ENCODE results near the gene CLN6. TPM values are rescaled to one million over a fixed set of nuclear protein-coding genes. Genes with fewer than 3 reads are reported as not detected.

CLN6 gene
- total and polyA plus RNA-seq, 4 donors = 5.3 to 16.8 (median 9.8) TPM

DNA sequence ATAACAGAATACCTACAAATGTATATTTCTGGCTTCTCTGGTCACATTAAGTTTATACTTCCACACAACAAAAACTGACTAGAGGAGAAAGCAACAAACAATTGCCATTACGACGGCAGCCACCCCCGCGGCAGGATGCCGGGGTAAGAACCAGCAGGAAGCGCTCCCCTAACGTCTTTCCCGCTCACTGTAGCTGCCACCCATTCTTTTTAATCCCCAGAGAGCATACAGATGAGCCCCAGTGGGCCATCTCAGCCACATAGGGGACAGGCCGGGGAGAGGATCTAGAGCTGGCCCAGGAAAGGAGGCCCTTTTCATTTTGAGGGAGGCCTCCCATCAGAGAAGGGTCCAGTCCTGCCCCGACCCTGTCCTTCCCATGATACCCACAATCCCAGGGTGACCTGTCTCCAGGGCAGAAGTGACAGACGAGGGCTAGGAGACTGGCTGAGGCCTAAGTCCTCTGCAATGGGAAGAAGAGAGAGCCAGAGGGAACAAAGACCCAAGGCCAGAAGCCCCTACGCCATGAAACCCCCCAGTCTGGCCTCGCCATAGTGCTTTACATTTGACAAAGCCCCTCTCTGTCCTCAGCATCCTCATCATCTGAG, 20.8 kb downstream of the CLN6 start:
- H3K4me1 ChIP-seq (ENCODE audit: control insufficient read depth in 1 of 2, insufficient read depth in 2 of 2, low read length in 2 of 2) = peaks cover 0 to 4% of the 10 kb centered on the region in 2 donors
- DNase-seq = peak; percentile 29 to 37
- WGBS, 2 donors = 92% methylated on average over 13 of the region's 13 CpGs
- no peak overlapping the region for H3K4me3 ChIP-seq (ENCODE audit: low read length in 2 of 2)
- intact Hi-C loops (cut with DNase I) = no loop called here
- H3K27me3 ChIP-seq (ENCODE audit: control insufficient read depth in 1 of 2, insufficient read depth in 2 of 2, low read length in 1 of 2) = no peaks in the 10 kb centered on the region
- H3K27ac ChIP-seq (ENCODE audit: low read depth in 1 of 2, low read length in 2 of 2) = no peak overlapping the region
- ATAC-seq (ENCODE audit: low FRiP score) = no peak
- H3K9me3 ChIP-seq (ENCODE audit: control insufficient read depth, low read length) = no peaks in the 10 kb centered on the region
- H3K36me3 ChIP-seq (ENCODE audit: control insufficient read depth in 1 of 2, insufficient read depth in 2 of 2, low read length in 1 of 2) = peaks cover 0 to 2% of the 10 kb centered on the region in 2 donors

DNA sequence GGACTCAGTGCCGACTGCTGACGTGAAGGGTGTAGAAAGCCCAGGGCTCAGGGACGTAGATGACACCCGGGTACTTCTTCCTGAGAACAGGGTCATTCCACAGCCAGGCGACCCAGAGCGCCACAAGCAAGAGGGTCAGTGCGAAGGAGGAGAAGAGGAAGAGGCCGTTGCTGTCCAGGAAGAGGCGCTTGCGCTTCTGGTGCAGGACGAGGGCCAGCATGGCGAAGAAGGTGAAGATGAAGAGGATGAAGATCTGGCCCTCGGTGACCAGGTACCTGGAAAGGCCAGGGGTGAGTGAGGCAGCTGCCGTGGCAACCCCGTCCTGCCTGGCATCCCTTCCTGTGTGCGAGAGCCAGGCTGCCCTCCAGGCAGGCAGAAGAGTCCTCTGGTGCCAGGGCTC, 21.4 kb downstream of the CLN6 start:
- intact Hi-C loops (cut with DNase I) = no loop called here
- no peak overlapping the region for H3K4me3 ChIP-seq (ENCODE audit: low read length in 2 of 2)
- H3K36me3 ChIP-seq (ENCODE audit: control insufficient read depth in 1 of 2, insufficient read depth in 2 of 2, low read length in 1 of 2) = peaks cover 0 to 2% of the 10 kb centered on the region in 2 donors
- no peak for ATAC-seq (ENCODE audit: low FRiP score)
- no peak overlapping the region for H3K27ac ChIP-seq (ENCODE audit: low read depth in 1 of 2, low read length in 2 of 2)
- no peaks in the 10 kb centered on the region for H3K27me3 ChIP-seq (ENCODE audit: control insufficient read depth in 1 of 2, insufficient read depth in 2 of 2, low read length in 1 of 2)
- H3K9me3 ChIP-seq (ENCODE audit: control insufficient read depth, low read length) = no peaks in the 10 kb centered on the region
- WGBS, 2 donors = 87 to 93% methylated on average over 16 of the region's 16 CpGs
- DNase-seq = peak in 1 of 2 donors; percentile 25
- peaks cover 0 to 4% of the 10 kb centered on the region in 2 donors for H3K4me1 ChIP-seq (ENCODE audit: control insufficient read depth in 1 of 2, insufficient read depth in 2 of 2, low read length in 2 of 2)

DNA sequence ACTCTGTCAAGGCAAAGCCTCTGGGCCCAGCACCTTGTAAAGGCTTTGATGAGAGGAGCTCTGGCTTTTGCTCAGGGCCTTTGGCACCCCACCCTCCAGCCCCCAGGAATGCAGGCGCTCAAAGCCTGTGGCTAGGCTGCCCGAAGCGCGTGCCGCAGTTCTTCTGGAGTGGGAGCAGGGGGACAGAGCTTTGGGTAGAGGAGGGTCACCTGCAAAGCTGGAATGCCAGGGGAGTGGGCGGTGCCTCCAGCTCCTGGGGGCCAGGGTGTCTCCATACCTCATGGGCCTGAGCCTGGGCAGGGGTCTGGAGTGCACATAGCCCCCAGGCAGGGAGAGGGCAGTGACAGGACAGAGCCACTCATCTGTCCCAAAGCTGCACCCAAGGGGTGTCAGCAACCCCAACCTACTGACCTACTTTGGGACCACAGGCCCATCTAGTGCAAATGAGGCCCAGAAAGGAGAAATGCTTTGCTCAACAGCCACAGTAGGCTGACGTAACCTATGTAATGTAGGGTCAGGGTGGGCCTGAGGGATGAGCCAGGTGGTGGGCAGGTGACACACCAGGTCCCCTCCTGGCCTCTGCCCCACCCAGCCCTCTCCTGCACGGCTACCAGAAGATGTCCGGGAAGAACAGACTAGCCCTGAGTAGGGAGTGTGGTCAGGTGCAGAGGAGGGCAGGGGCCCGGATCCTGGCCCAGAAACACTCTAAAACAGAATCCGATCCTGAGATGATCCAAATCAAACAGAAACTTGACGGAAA, 22.2 kb downstream of the CLN6 start:
- H3K4me1 ChIP-seq (ENCODE audit: control insufficient read depth in 1 of 2, insufficient read depth in 2 of 2, low read length in 2 of 2) = peaks cover 0 to 4% of the 10 kb centered on the region in 2 donors

DNA sequence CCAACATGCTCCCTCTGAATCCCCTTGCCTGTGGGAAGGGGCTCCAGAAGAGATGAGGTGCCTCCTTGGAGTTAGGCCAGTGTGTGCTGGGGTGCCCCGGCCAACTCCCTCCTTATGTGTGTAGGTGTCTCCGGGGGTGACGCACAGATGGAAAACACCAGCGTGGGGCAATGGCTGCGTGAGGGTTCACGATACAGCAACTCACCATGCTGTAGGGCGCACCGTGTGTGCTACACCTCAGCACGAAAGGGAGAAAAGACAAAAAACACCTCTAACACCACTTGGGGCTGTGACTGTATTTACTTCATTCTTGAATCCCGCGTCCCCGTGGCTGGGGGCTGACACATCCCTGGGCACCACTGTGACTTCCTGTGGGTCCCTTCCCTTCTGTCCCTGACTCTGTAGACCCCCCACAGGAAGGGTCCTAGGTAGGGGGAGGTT, 22.8 kb downstream of the CLN6 start:
- ATAC-seq (ENCODE audit: low FRiP score) (no peak), DNase-seq (peak in 1 of 2 donors; percentile 44)
- no peak overlapping the region for H3K27ac ChIP-seq (ENCODE audit: low read depth in 1 of 2, low read length in 2 of 2)

More for the DNA sequence above, 22.2 kb downstream of the CLN6 start:
- DNase-seq (peak in 1 of 2 donors; percentile 36), ATAC-seq (ENCODE audit: low FRiP score) (no peak)
- Histone ChIP-seq H3K36me3 (ENCODE audit: control insufficient read depth in 1 of 2, insufficient read depth in 2 of 2, low read length in 1 of 2) (peaks cover 0 to 2% of the 10 kb centered on the region in 2 donors), H3K27me3 (ENCODE audit: control insufficient read depth in 1 of 2, insufficient read depth in 2 of 2, low read length in 1 of 2) (no peaks in the 10 kb centered on the region), H3K4me3 (ENCODE audit: low read length in 2 of 2) (no peak overlapping the region), H3K27ac (ENCODE audit: low read depth in 1 of 2, low read length in 2 of 2) (no peak overlapping the region), H3K9me3 (ENCODE audit: control insufficient read depth, low read length) (no peaks in the 10 kb centered on the region)
- 84 to 86% methylated on average over 12 of the region's 12 CpGs for WGBS, 2 donors
- intact Hi-C loops (cut with DNase I) = no loop called here

DNA sequence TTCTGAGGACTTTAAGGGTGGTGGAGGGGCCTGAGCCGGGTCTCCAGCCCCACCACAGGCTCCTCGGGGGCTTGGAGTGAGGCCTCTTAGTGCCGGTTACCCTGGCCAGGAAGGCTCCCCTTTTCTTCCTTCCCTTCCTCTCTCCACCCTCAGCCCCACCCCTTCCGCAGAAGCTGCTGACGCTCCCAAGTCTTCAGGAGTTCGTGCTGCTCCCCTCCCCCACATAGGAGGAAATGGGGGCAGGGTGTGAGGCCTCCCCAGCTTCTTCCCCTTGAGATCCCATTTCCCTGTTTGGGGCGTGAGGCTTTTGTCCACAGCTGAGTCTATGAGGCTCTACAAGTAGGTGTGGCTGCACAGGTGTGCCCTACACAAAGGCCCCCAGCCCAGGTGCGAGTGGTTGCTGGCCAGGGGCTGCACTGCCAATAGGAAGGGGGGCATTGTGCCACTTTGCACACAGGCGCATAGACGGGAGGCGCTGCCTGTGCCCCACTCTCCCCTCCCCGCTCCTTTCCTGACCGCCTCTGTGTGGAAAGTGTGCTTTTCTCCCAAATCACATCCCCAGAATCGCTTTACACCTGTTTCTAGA, 23.5 kb downstream of the CLN6 start:
- Histone ChIP-seq H3K4me3 (ENCODE audit: low read length in 2 of 2) (no peak overlapping the region), H3K27ac (ENCODE audit: low read depth in 1 of 2, low read length in 2 of 2) (no peak overlapping the region), H3K27me3 (ENCODE audit: control insufficient read depth in 1 of 2, insufficient read depth in 2 of 2, low read length in 1 of 2) (no peaks in the 10 kb centered on the region), H3K4me1 (ENCODE audit: control insufficient read depth in 1 of 2, insufficient read depth in 2 of 2, low read length in 2 of 2) (peaks cover 0 to 4% of the 10 kb centered on the region in 2 donors), H3K36me3 (ENCODE audit: control insufficient read depth in 1 of 2, insufficient read depth in 2 of 2, low read length in 1 of 2) (peaks cover 0 to 2% of the 10 kb centered on the region in 2 donors), H3K9me3 (ENCODE audit: control insufficient read depth, low read length) (no peaks in the 10 kb centered on the region)
- peak in 1 of 2 donors; percentile 91 for DNase-seq
- intact Hi-C loops (cut with DNase I) = no loop called here
- ATAC-seq (ENCODE audit: low FRiP score) = no peak
- 85 to 87% methylated on average over 14 of the region's 14 CpGs for WGBS, 2 donors

More for the DNA sequence above, 22.8 kb downstream of the CLN6 start:
- intact Hi-C loops (cut with DNase I) = no loop called here
- no peak overlapping the region for H3K4me3 ChIP-seq (ENCODE audit: low read length in 2 of 2)
- H3K4me1 ChIP-seq (ENCODE audit: control insufficient read depth in 1 of 2, insufficient read depth in 2 of 2, low read length in 2 of 2) = peaks cover 0 to 4% of the 10 kb centered on the region in 2 donors
- H3K9me3 ChIP-seq (ENCODE audit: control insufficient read depth, low read length) = no peaks in the 10 kb centered on the region
- H3K27me3 ChIP-seq (ENCODE audit: control insufficient read depth in 1 of 2, insufficient read depth in 2 of 2, low read length in 1 of 2) = no peaks in the 10 kb centered on the region
- WGBS, 2 donors = 93 to 95% methylated on average over 12 of the region's 12 CpGs
- peaks cover 0 to 2% of the 10 kb centered on the region in 2 donors for H3K36me3 ChIP-seq (ENCODE audit: control insufficient read depth in 1 of 2, insufficient read depth in 2 of 2, low read length in 1 of 2)

DNA sequence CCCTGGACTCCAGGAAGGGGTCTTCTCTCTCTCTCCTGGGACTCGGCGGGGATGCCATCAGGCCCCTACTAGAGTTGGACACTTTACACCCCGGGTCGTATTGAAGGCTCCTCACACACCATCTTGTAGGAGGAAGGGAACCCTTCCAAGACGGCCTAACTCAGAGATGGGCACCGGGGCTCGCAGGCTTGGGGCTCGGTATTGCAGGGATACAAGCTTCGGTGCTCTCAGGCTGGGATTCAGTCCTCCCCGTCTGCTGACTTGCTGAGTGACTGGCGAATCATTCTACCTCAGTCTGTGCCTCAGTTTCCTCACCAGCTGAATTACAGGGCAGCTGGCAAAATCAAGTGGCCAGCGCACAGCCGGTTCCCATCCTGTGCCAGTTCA, 24.0 kb downstream of the CLN6 start:
- ATAC-seq (ENCODE audit: low FRiP score) = no peak

DNA sequence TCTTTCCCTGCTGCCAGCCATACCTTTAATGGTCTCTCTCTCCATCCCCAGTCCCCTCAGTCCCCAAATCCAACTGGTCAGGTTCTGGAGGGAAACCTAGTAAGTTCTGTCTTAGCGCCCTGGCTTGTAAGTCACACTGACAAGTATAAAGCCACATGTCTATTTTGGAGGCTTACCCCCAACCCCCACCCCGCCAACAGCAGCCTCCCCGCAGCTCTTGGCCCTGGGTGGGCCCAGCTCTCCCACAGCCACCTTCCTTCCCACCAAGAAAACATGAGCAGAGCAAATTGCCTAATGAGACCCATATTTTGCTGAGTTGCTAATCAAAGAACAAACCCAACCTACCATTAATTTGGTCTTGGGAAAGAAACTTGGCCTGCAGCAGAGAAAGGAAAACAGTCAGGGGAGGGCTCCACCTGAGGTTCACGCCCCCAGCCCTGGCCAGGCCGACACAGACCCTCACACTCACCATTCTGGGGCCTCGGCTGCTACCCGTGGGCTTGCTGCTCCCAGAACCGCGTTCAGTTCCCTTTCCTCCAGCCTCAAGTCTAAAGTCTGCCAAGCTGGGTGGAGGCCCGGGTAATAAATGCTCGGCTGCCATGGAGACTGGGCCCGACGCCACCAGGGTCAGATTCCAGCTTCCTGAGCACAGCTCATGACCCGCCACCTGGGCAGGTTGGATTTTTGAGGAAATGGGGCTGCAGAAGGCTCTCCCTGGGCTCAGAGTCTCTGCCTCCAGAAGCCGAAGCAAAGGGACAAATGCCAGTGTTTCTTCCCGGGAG, 24.6 kb downstream of the CLN6 start, which contains the start of gene CALML4:
CALML4 (minus strand) TSS at position 557 of the 782 bp plus-strand sequence; CDS start at position 472, 85 bp downstream.
- Histone ChIP-seq H3K36me3 (ENCODE audit: control insufficient read depth in 1 of 2, insufficient read depth in 2 of 2, low read length in 1 of 2) (peaks cover 0 to 2% of the 10 kb centered on the region in 2 donors), H3K27me3 (ENCODE audit: control insufficient read depth in 1 of 2, insufficient read depth in 2 of 2, low read length in 1 of 2) (no peaks in the 10 kb centered on the region), H3K9me3 (ENCODE audit: control insufficient read depth, low read length) (no peaks in the 10 kb centered on the region), H3K4me1 (ENCODE audit: control insufficient read depth in 1 of 2, insufficient read depth in 2 of 2, low read length in 2 of 2) (peaks cover 0 to 4% of the 10 kb centered on the region in 2 donors), H3K27ac (ENCODE audit: low read depth in 1 of 2, low read length in 2 of 2) (no peak within 1 kb of the TSS), H3K4me3 (ENCODE audit: low read length in 2 of 2) (no peak within 1 kb of the TSS)
- intact Hi-C loops (cut with DNase I) = no loop called here
- ATAC-seq (ENCODE audit: low FRiP score) = peak; percentile 59
- DNase-seq = peak in 1 of 2 donors; percentile 84
- 17 to 24% methylated on average over 16 of the region's 16 CpGs for WGBS, 2 donors

More for the DNA sequence above, 24.0 kb downstream of the CLN6 start:
- intact Hi-C loops (cut with DNase I) = no loop called here
- no peak overlapping the region for H3K4me3 ChIP-seq (ENCODE audit: low read length in 2 of 2)
- H3K36me3 ChIP-seq (ENCODE audit: control insufficient read depth in 1 of 2, insufficient read depth in 2 of 2, low read length in 1 of 2) = peaks cover 0 to 2% of the 10 kb centered on the region in 2 donors
- H3K27ac ChIP-seq (ENCODE audit: low read depth in 1 of 2, low read length in 2 of 2) = no peak overlapping the region
- peak in 1 of 2 donors; percentile 45 for DNase-seq
- WGBS, 2 donors = 79 to 80% methylated on average over 13 of the region's 13 CpGs
- H3K27me3 ChIP-seq (ENCODE audit: control insufficient read depth in 1 of 2, insufficient read depth in 2 of 2, low read length in 1 of 2) = no peaks in the 10 kb centered on the region
- no peaks in the 10 kb centered on the region for H3K9me3 ChIP-seq (ENCODE audit: control insufficient read depth, low read length)
- H3K4me1 ChIP-seq (ENCODE audit: control insufficient read depth in 1 of 2, insufficient read depth in 2 of 2, low read length in 2 of 2) = peaks cover 0 to 4% of the 10 kb centered on the region in 2 donors

DNA sequence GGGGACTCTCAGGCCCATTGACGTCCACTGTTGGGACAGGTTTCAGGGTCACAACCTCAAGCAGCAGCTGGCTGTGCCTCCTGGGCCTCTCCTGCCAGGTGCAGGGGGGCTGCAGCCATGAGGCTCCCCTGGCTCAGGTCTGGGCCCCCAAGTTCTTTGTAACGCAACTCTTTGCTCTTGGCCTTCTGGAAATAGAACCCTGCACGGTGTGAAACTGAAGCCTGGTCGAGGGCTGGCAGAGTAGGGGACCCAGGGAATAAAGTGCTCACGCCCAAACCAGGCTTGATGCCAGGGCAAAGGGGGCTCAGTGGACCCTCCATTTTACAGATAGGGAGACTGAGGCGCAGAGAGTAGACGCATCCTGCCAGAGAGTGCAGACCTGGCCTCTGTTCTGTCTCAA, 25.2 kb downstream of the CLN6 start:
- no peak overlapping the region for H3K4me3 ChIP-seq (ENCODE audit: low read length in 2 of 2)
- H3K9me3 ChIP-seq (ENCODE audit: control insufficient read depth, low read length) = no peaks in the 10 kb centered on the region
- no peak overlapping the region for H3K27ac ChIP-seq (ENCODE audit: low read depth in 1 of 2, low read length in 2 of 2)
- H3K4me1 ChIP-seq (ENCODE audit: control insufficient read depth in 1 of 2, insufficient read depth in 2 of 2, low read length in 2 of 2) = peaks cover 0 to 4% of the 10 kb centered on the region in 2 donors
- ATAC-seq (ENCODE audit: low FRiP score) (no peak), DNase-seq (no peak)
- intact Hi-C loops (cut with DNase I) = no loop called here
- 91 to 94% methylated on average over 7 of the region's 7 CpGs for WGBS, 2 donors
- H3K27me3 ChIP-seq (ENCODE audit: control insufficient read depth in 1 of 2, insufficient read depth in 2 of 2, low read length in 1 of 2) = no peaks in the 10 kb centered on the region
- peaks cover 0 to 2% of the 10 kb centered on the region in 2 donors for H3K36me3 ChIP-seq (ENCODE audit: control insufficient read depth in 1 of 2, insufficient read depth in 2 of 2, low read length in 1 of 2)
